WTC11 (cell line): ENCODE data around the gene RUNX2.
"Not testable (repeated sequence)": the region's sequence is repeated elsewhere in the genome, so short reads cannot be mapped to it uniquely, and the experiment has no call there.

Experiments used
- CBFB ChIP-seq: sonication (generic); formaldehyde crosslinking; IDR thresholded peaks from 2 replicates; pipeline ENCODE4 v1.8.1; 2022; ENCODE audit warnings: mild to moderate bottlenecking, low read depth, missing genetic modification reagents
- CTCF ChIP-seq: fragments of 200-600 bp; IDR thresholded peaks from 2 replicates; pipeline ENCODE4 v1.8.0; 2022; ENCODE audit warnings: antibody characterized with exemption
- E2F1 ChIP-seq: sonication (generic); formaldehyde crosslinking; IDR thresholded peaks from 2 replicates; pipeline ENCODE4 v1.8.0; 2022; ENCODE audit warnings: mild to moderate bottlenecking, missing genetic modification reagents
- E2F4 ChIP-seq: sonication (generic); formaldehyde crosslinking; IDR thresholded peaks from 2 replicates; pipeline ENCODE4 v1.8.1; 2022; ENCODE audit warnings: low read depth, mild to moderate bottlenecking, moderate library complexity, missing genetic modification reagents, borderline replicate concordance
- FOXJ3 ChIP-seq: sonication (generic); formaldehyde crosslinking; IDR thresholded peaks from 2 replicates; pipeline ENCODE4 v1.9.0; 2021; ENCODE audit warnings: missing genetic modification reagents, mild to moderate bottlenecking, borderline replicate concordance
- JUN ChIP-seq: sonication (generic); formaldehyde crosslinking; IDR thresholded peaks from 2 replicates; pipeline ENCODE4 v1.8.0; 2023; ENCODE audit warnings: mild to moderate bottlenecking, missing genetic modification reagents
- NR1H2 ChIP-seq: sonication (generic); formaldehyde crosslinking; IDR thresholded peaks from 2 replicates; pipeline ENCODE4 v1.9.0; 2021; ENCODE audit warnings: mild to moderate bottlenecking, moderate library complexity, missing genetic modification reagents
- RELA ChIP-seq: sonication (generic); formaldehyde crosslinking; IDR thresholded peaks from 2 replicates; pipeline ENCODE4 v1.8.1; 2022; ENCODE audit warnings: missing genetic modification reagents, mild to moderate bottlenecking, borderline replicate concordance
- SOX15 ChIP-seq: fragments of 250-450 bp; sonication (Bioruptor Pico); IDR thresholded peaks from 2 replicates; pipeline ENCODE4 v1.9.0; 2021; ENCODE audit warnings: mild to moderate bottlenecking
- SP1 ChIP-seq: sonication (generic); formaldehyde crosslinking; conservative IDR thresholded peaks from 2 replicates; pipeline ENCODE4 v1.8.1; 2022; ENCODE audit warnings: missing genetic modification reagents
- ZBTB43 ChIP-seq: sonication (generic); formaldehyde crosslinking; IDR thresholded peaks from 2 replicates; pipeline ENCODE4 v1.8.1; 2023; ENCODE audit warnings: mild to moderate bottlenecking, missing genetic modification reagents
- TF ChIP-seq, protein P1 (sequence below): sonication (generic); formaldehyde crosslinking; conservative IDR thresholded peaks from 2 replicates; pipeline ENCODE4 v1.8.1; 2023; ENCODE audit warnings: mild to moderate bottlenecking, low read depth, missing genetic modification reagents, moderate library complexity

GRCh38 chr6:45560321-45560820, 232.2 kb downstream of the RUNX2 start:
- not testable (repeated sequence) for TF ChIP-seq CTCF; NR1H2 (CRISPR knock-in tag); RELA (CRISPR knock-in tag); ZBTB43 (CRISPR knock-in tag); E2F1; CBFB (CRISPR knock-in tag); FOXJ3 (CRISPR knock-in tag); SP1 (CRISPR knock-in tag); SOX15 (CRISPR knock-in tag); JUN (CRISPR knock-in tag); E2F4 (CRISPR knock-in tag)
- TF ChIP-seq, protein P1, sequence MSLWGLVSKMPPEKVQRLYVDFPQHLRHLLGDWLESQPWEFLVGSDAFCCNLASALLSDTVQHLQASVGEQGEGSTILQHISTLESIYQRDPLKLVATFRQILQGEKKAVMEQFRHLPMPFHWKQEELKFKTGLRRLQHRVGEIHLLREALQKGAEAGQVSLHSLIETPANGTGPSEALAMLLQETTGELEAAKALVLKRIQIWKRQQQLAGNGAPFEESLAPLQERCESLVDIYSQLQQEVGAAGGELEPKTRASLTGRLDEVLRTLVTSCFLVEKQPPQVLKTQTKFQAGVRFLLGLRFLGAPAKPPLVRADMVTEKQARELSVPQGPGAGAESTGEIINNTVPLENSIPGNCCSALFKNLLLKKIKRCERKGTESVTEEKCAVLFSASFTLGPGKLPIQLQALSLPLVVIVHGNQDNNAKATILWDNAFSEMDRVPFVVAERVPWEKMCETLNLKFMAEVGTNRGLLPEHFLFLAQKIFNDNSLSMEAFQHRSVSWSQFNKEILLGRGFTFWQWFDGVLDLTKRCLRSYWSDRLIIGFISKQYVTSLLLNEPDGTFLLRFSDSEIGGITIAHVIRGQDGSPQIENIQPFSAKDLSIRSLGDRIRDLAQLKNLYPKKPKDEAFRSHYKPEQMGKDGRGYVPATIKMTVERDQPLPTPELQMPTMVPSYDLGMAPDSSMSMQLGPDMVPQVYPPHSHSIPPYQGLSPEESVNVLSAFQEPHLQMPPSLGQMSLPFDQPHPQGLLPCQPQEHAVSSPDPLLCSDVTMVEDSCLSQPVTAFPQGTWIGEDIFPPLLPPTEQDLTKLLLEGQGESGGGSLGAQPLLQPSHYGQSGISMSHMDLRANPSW: not testable (repeated sequence)
